VCaP (cell line): ENCODE data around the gene APC2.

Experiments
- H3K27ac ChIP-seq: fragments of 450-650 bp; 2 replicates; pipeline ENCODE4 v1.5.1; 2017
- CTCF ChIP-seq: fragments of 450-650 bp; conservative IDR thresholded peaks from 2 replicates; pipeline ENCODE4 v1.5.1; 2017; ENCODE audit warnings: mild to moderate bottlenecking, moderate library complexity

Gene APC2

GRCh38 chr19:1501200-1501595, 51.3 kb downstream of the APC2 start:
- no peak for TF ChIP-seq CTCF
- H3K27ac ChIP-seq = no peak overlapping the region

- no peak overlapping the region for H3K27ac ChIP-seq
- TF ChIP-seq CTCF = no peak
Measured at GRCh38 chr19:1502433-1503088, 52.6 kb downstream of the APC2 start.

- peak; percentile 77 for TF ChIP-seq CTCF
- H3K27ac ChIP-seq = no peak overlapping the region
Measured at GRCh38 chr19:1503089-1503924, 53.4 kb downstream of the APC2 start.

- TF ChIP-seq CTCF = no peak
- no peak overlapping the region for H3K27ac ChIP-seq
Measured at GRCh38 chr19:1503925-1504773, 54.2 kb downstream of the APC2 start.

GRCh38 chr19:1505012-1505411, 55.1 kb downstream of the APC2 start:
- no peak overlapping the region for H3K27ac ChIP-seq
- TF ChIP-seq CTCF = no peak

- TF ChIP-seq CTCF = no peak
- no peak overlapping the region for H3K27ac ChIP-seq
Measured at GRCh38 chr19:1505991-1506881, 56.3 kb downstream of the APC2 start.
